Tibial nerve (tissue), 4 donors: Measurements from ENCODE around the gene MYO9B.

Experiments
- EP300 ChIP-seq, 2 donors: sonication (generic); formaldehyde crosslinking; IDR thresholded peaks; one replicate each; pipeline ENCODE4 v1.6.1; 2017; ENCODE audit warnings: antibody characterized with exemption in 2 of 2, mild to moderate bottlenecking in 1 of 2
- POLR2A ChIP-seq, 2 donors: fragments of 450-650 bp; IDR thresholded peaks; one replicate each; pipeline ENCODE4 v1.6.1; 2017; ENCODE audit warnings: antibody characterized with exemption in 2 of 2, mild to moderate bottlenecking in 2 of 2, moderate library complexity in 2 of 2
- TF ChIP-seq, protein P1 (sequence below), 5 experiments: fragments of 200-600 bp in 3 of 5; fragments of 450-650 bp in 2 of 5; sonication (generic) in 3 of 5; IDR thresholded peaks; one replicate each; pipeline ENCODE4 v1.5.1; 2016 to 2019; ENCODE audit warnings: antibody characterized with exemption in 5 of 5, mild to moderate bottlenecking in 3 of 5, moderate library complexity in 2 of 5

GRCh38 chr19:17184371-17184841 is 108.8 kb downstream of the MYO9B start:
- TF ChIP-seq, protein P1, sequence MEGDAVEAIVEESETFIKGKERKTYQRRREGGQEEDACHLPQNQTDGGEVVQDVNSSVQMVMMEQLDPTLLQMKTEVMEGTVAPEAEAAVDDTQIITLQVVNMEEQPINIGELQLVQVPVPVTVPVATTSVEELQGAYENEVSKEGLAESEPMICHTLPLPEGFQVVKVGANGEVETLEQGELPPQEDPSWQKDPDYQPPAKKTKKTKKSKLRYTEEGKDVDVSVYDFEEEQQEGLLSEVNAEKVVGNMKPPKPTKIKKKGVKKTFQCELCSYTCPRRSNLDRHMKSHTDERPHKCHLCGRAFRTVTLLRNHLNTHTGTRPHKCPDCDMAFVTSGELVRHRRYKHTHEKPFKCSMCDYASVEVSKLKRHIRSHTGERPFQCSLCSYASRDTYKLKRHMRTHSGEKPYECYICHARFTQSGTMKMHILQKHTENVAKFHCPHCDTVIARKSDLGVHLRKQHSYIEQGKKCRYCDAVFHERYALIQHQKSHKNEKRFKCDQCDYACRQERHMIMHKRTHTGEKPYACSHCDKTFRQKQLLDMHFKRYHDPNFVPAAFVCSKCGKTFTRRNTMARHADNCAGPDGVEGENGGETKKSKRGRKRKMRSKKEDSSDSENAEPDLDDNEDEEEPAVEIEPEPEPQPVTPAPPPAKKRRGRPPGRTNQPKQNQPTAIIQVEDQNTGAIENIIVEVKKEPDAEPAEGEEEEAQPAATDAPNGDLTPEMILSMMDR (IDR thresholded peaks at IDR 0.05), result no peak
- no peak for TF ChIP-seq EP300 (IDR thresholded peaks at IDR 0.05)
- TF ChIP-seq POLR2A (IDR thresholded peaks at IDR 0.05), result no peak
